ENCODE measurements around the gene SDK1.

Gene SDK1

GRCh38 chr7:4010061-4010605 lies 709.1 kb downstream of the SDK1 start:
- Histone ChIP-seq H3K4me1 (ENCODE audit: insufficient read depth, low read length) (no peaks in the 10 kb centered on the region), H3K27me3 (ENCODE audit: insufficient read depth, low read length, poor library complexity) (no peaks in the 10 kb centered on the region), H3K9ac (ENCODE audit: low read depth, low read length) (no peak overlapping the region), H3K79me2 (ENCODE audit: insufficient read depth, low read length) (no peaks in the 10 kb centered on the region), H3K4me2 (ENCODE audit: insufficient read depth, low read length) (no peak overlapping the region), H3K4me3 (ENCODE audit: low read depth in 1 of 2, low read length in 2 of 2) (no peak overlapping the region), H4K20me1 (ENCODE audit: insufficient read depth, low read length) (no peaks in the 10 kb centered on the region), H3K9me3 (ENCODE audit: insufficient read depth, low read length, severe bottlenecking) (no peaks in the 10 kb centered on the region), H3K27ac (ENCODE audit: low read length) (no peak overlapping the region), H2AFZ (ENCODE audit: low read depth, low read length) (no peak overlapping the region), H3K36me3 (ENCODE audit: insufficient read depth, low read length) (no peaks in the 10 kb centered on the region)
- no peak for DNase-seq
- TF ChIP-seq EZH2 (IDR thresholded peaks at IDR 0.05; ENCODE audit: borderline replicate concordance, low read depth, low read length, severe bottlenecking) (no peak), CTCF (IDR thresholded peaks at IDR 0.05; ENCODE audit: borderline replicate concordance, extremely low read depth, low read length, poor library complexity, severe bottlenecking) (no peak)
- ATAC-seq (ENCODE audit: insufficient read depth, low read depth): no peak

- no peaks in the 10 kb centered on the region for H3K36me3 ChIP-seq (ENCODE audit: insufficient read depth, low read length)
- H3K79me2 ChIP-seq (ENCODE audit: insufficient read depth, low read length): no peaks in the 10 kb centered on the region
- no peak overlapping the region for H3K4me2 ChIP-seq (ENCODE audit: insufficient read depth, low read length)
- no peak overlapping the region for H2AFZ ChIP-seq (ENCODE audit: low read depth, low read length)
- H3K27ac ChIP-seq (ENCODE audit: low read length): no peak overlapping the region
- no peaks in the 10 kb centered on the region for H4K20me1 ChIP-seq (ENCODE audit: insufficient read depth, low read length)
- ATAC-seq (ENCODE audit: insufficient read depth, low read depth) (no peak), DNase-seq (no peak)
- no peaks in the 10 kb centered on the region for H3K9me3 ChIP-seq (ENCODE audit: insufficient read depth, low read length, severe bottlenecking)
- no peak for TF ChIP-seq EZH2 (IDR thresholded peaks at IDR 0.05; ENCODE audit: borderline replicate concordance, low read depth, low read length, severe bottlenecking)
- no peak for TF ChIP-seq CTCF (IDR thresholded peaks at IDR 0.05; ENCODE audit: borderline replicate concordance, extremely low read depth, low read length, poor library complexity, severe bottlenecking)
- no peak overlapping the region for H3K4me3 ChIP-seq (ENCODE audit: low read depth in 1 of 2, low read length in 2 of 2)
- H3K9ac ChIP-seq (ENCODE audit: low read depth, low read length): no peak overlapping the region
- H3K27me3 ChIP-seq (ENCODE audit: insufficient read depth, low read length, poor library complexity): no peaks in the 10 kb centered on the region
- H3K4me1 ChIP-seq (ENCODE audit: insufficient read depth, low read length): no peaks in the 10 kb centered on the region
These were observed 710.0 kb downstream of the SDK1 start for GRCh38 chr7:4010923-4011656.

- H3K9ac ChIP-seq (ENCODE audit: low read depth, low read length): no peak overlapping the region
- H3K4me2 ChIP-seq (ENCODE audit: insufficient read depth, low read length): no peak overlapping the region
- no peak overlapping the region for H3K27ac ChIP-seq (ENCODE audit: low read length)
- H4K20me1 ChIP-seq (ENCODE audit: insufficient read depth, low read length): no peaks in the 10 kb centered on the region
- TF ChIP-seq CTCF (IDR thresholded peaks at IDR 0.05; ENCODE audit: borderline replicate concordance, extremely low read depth, low read length, poor library complexity, severe bottlenecking) (no peak), EZH2 (IDR thresholded peaks at IDR 0.05; ENCODE audit: borderline replicate concordance, low read depth, low read length, severe bottlenecking) (no peak)
- no peaks in the 10 kb centered on the region for H3K27me3 ChIP-seq (ENCODE audit: insufficient read depth, low read length, poor library complexity)
- no peaks in the 10 kb centered on the region for H3K36me3 ChIP-seq (ENCODE audit: insufficient read depth, low read length)
- H2AFZ ChIP-seq (ENCODE audit: low read depth, low read length): no peak overlapping the region
- peaks cover 2% of the 10 kb centered on the region for H3K9me3 ChIP-seq (ENCODE audit: insufficient read depth, low read length, severe bottlenecking)
- H3K4me1 ChIP-seq (ENCODE audit: insufficient read depth, low read length): no peaks in the 10 kb centered on the region
- DNase-seq (no peak), ATAC-seq (ENCODE audit: insufficient read depth, low read depth) (no peak)
- no peaks in the 10 kb centered on the region for H3K79me2 ChIP-seq (ENCODE audit: insufficient read depth, low read length)
- no peak overlapping the region for H3K4me3 ChIP-seq (ENCODE audit: low read depth in 1 of 2, low read length in 2 of 2)
These were observed 712.7 kb downstream of the SDK1 start for GRCh38 chr7:4013793-4014192.
